WERI-Rb-1 (cell line): ENCODE measurements around the gene SULT2B1.

Experiments used
- DNase-seq: peaks from one replicate; pipeline ENCODE4 v3.0.0-alpha.2; 2020
- H3K27ac ChIP-seq: fragments of 250-450 bp; sonication (Bioruptor Pico); 2 replicates; pipeline ENCODE4 v1.5.1; 2020; ENCODE audit warnings: mild to moderate bottlenecking, moderate library complexity
- H3K27me3 ChIP-seq: fragments of 250-450 bp; sonication (Bioruptor Pico); 2 replicates; pipeline ENCODE4 v1.5.1; 2021; ENCODE audit warnings: mild to moderate bottlenecking, low read depth, moderate library complexity; ENCODE audit not compliant: insufficient read depth, severe bottlenecking
- H3K36me3 ChIP-seq: fragments of 250-450 bp; sonication (Bioruptor Pico); 2 replicates; pipeline ENCODE4 v1.5.1; 2020; ENCODE audit warnings: mild to moderate bottlenecking, moderate library complexity
- H3K4me3 ChIP-seq: 2 replicates; pipeline ENCODE4 v1.5.1; 2011; ENCODE audit warnings: low read depth, mild to moderate bottlenecking, control low read depth, low read length
- H3K9me3 ChIP-seq: fragments of 250-450 bp; sonication (Bioruptor Pico); 2 replicates; pipeline ENCODE4 v1.5.1; 2021; ENCODE audit warnings: mild to moderate bottlenecking, moderate library complexity; ENCODE audit not compliant: severe bottlenecking
- CTCF ChIP-seq: IDR thresholded peaks from 2 replicates; pipeline ENCODE4 v1.5.1; 2011; ENCODE audit warnings: low read depth, mild to moderate bottlenecking, control low read depth, inconsistent platforms, low read length

Gene SULT2B1

GRCh38 chr19:48553676-48554384 lies 1.9 kb downstream of the SULT2B1 start:
- peak overlapping the region; percentile 82 for H3K27ac ChIP-seq
- H3K36me3 ChIP-seq = no peaks in the 10 kb centered on the region
- DNase-seq = peak; percentile 90
- no peaks in the 10 kb centered on the region for H3K27me3 ChIP-seq
- H3K4me3 ChIP-seq = peak overlapping the region; percentile 7; the same call in 1 of the 2 replicates
- no peak for TF ChIP-seq CTCF
- H3K9me3 ChIP-seq = no peaks in the 10 kb centered on the region

- no peaks in the 10 kb centered on the region for H3K36me3 ChIP-seq
- no peak for TF ChIP-seq CTCF
- DNase-seq = peak; percentile 50
- peak overlapping the region; percentile 82 for H3K27ac ChIP-seq
- no peaks in the 10 kb centered on the region for H3K9me3 ChIP-seq
- no peaks in the 10 kb centered on the region for H3K27me3 ChIP-seq
- no peak overlapping the region for H3K4me3 ChIP-seq
These were observed 2.6 kb downstream of the SULT2B1 start for GRCh38 chr19:48554385-48555091.

GRCh38 chr19:48556163-48556562 lies 4.2 kb downstream of the SULT2B1 start:
- TF ChIP-seq CTCF = no peak
- no peak overlapping the region for H3K27ac ChIP-seq

GRCh38 chr19:48556825-48557224 lies 4.9 kb downstream of the SULT2B1 start:
- Histone ChIP-seq H3K27me3 (no peaks in the 10 kb centered on the region), H3K27ac (no peak overlapping the region)

More at GRCh38 chr19:48556163-48556562, 4.2 kb downstream of the SULT2B1 start:
- Histone ChIP-seq H3K27me3 (no peaks in the 10 kb centered on the region), H3K9me3 (no peaks in the 10 kb centered on the region), H3K4me3 (no peak overlapping the region), H3K36me3 (no peaks in the 10 kb centered on the region)
- peak; percentile 58 for DNase-seq

GRCh38 chr19:48558018-48558684 lies 6.2 kb downstream of the SULT2B1 start:
- no peak for TF ChIP-seq CTCF
- Histone ChIP-seq H3K27ac (no peak overlapping the region), H3K4me3 (no peak overlapping the region), H3K27me3 (no peaks in the 10 kb centered on the region), H3K9me3 (no peaks in the 10 kb centered on the region), H3K36me3 (no peaks in the 10 kb centered on the region)
- no peak for DNase-seq

More at GRCh38 chr19:48556825-48557224, 4.9 kb downstream of the SULT2B1 start:
- no peaks in the 10 kb centered on the region for H3K9me3 ChIP-seq
- TF ChIP-seq CTCF = no peak
- no peaks in the 10 kb centered on the region for H3K36me3 ChIP-seq
- no peak overlapping the region for H3K4me3 ChIP-seq
- DNase-seq = no peak
